Hepatocyte (in vitro differentiated cells): ENCODE data around the gene MYEOV.

Experiments used
- CTCF ChIP-seq: fragments of 200-600 bp; sonication (generic); IDR thresholded peaks from 2 replicates; pipeline ENCODE4 v1.5.1; 2016; ENCODE audit warnings: antibody characterized with exemption, mild to moderate bottlenecking; ENCODE audit not compliant: poor library complexity
- EZH2 ChIP-seq: fragments of 200-600 bp; sonication (generic); IDR thresholded peaks from 2 replicates; pipeline ENCODE4 v1.6.1; 2016; ENCODE audit warnings: antibody characterized with exemption, mild to moderate bottlenecking, borderline replicate concordance

GRCh38 chr11:69309631-69310280 is 15.8 kb downstream of the MYEOV start:
- TF ChIP-seq EZH2 (no peak), CTCF (no peak)
